Astrocyte of the cerebellum (primary cell): ENCODE measurements around the gene PXT1.

Experiments
- DNase-seq: peaks from one replicate; pipeline ENCODE4 v3.0.0-alpha.2; 2011; ENCODE audit warnings: low read depth
- H3K4me3 ChIP-seq: 2 replicates; pipeline ENCODE4 v1.5.1; 2011; ENCODE audit warnings: mild to moderate bottlenecking, low read depth, low read length, moderate library complexity
- in situ Hi-C: cut with HindIII; loops from 2 replicates; pipeline ENCODE4 v1.10.0; 2017; ENCODE audit warnings: low sequenced_read_pairs
- TF ChIP-seq, protein P1 (sequence below): IDR thresholded peaks from 2 replicates; pipeline ENCODE4 v1.5.1; 2012; ENCODE audit warnings: low read length, low read depth, moderate library complexity, mild to moderate bottlenecking; ENCODE audit errors: missing control alignments

The PXT1 gene

GRCh38 chr6:36374194-36374593, 68.5 kb downstream of the PXT1 start:
- in situ Hi-C loops = no loop called here
- TF ChIP-seq, protein P1, sequence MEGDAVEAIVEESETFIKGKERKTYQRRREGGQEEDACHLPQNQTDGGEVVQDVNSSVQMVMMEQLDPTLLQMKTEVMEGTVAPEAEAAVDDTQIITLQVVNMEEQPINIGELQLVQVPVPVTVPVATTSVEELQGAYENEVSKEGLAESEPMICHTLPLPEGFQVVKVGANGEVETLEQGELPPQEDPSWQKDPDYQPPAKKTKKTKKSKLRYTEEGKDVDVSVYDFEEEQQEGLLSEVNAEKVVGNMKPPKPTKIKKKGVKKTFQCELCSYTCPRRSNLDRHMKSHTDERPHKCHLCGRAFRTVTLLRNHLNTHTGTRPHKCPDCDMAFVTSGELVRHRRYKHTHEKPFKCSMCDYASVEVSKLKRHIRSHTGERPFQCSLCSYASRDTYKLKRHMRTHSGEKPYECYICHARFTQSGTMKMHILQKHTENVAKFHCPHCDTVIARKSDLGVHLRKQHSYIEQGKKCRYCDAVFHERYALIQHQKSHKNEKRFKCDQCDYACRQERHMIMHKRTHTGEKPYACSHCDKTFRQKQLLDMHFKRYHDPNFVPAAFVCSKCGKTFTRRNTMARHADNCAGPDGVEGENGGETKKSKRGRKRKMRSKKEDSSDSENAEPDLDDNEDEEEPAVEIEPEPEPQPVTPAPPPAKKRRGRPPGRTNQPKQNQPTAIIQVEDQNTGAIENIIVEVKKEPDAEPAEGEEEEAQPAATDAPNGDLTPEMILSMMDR = no peak
- DNase-seq = no peak
- no peak overlapping the region for H3K4me3 ChIP-seq

- no peak for DNase-seq
- in situ Hi-C loops = no loop called here
- TF ChIP-seq, protein P1 = no peak
- H3K4me3 ChIP-seq = no peak overlapping the region
These were observed 69.2 kb downstream of the PXT1 start for GRCh38 chr6:36373368-36374019.

DNA sequence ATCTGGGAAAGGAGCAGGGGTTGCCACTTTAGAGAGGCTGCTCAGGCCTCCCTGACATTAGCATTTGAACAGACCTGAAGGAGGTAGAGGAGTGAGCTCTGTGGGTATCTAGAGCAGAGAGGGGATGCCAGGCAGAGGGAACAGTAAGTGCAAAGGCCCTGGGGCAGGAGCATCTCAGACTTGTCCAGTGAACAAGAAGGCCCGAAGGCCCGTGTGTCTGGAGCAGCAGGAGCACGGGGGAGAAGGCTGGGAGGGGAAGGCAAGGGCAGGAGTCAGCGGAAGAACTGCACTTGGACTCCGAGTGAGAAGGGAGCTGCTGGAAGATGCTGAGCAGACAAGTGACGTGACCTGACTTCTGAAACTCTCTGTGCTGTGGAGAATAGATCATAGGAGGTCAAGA, 70.6 kb downstream of the PXT1 start:
- in situ Hi-C loops = no loop called here
- TF ChIP-seq, protein P1 = no peak
- no peak for DNase-seq
- no peak overlapping the region for H3K4me3 ChIP-seq

DNA sequence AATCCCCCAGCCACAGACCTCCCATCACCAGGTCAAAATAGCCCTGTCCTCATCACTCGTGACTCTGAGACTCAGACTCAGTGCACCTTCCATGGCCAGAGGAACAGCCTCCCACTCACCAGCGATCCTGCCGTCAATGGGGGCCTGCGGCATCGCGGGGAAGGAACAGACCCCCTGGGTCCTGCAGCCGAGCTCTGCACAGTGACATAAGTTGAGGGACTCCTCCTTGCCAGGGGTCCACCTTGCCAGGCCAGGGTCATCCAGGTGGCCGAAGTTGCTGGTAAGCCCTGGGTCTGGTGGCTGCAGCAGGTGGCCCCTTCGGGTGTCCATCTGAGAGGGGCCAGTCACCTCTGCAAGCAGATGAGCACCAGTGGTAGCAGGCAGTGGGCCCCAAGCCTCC, 71.4 kb downstream of the PXT1 start:
- H3K4me3 ChIP-seq = no peak overlapping the region
- in situ Hi-C loops = no loop called here
- TF ChIP-seq, protein P1 = no peak
- no peak for DNase-seq

- TF ChIP-seq, protein P1 = no peak
- no peak for DNase-seq
- no peak overlapping the region for H3K4me3 ChIP-seq
- in situ Hi-C loops = no loop called here
These were observed 72.0 kb downstream of the PXT1 start for GRCh38 chr6:36370638-36371037.

DNA sequence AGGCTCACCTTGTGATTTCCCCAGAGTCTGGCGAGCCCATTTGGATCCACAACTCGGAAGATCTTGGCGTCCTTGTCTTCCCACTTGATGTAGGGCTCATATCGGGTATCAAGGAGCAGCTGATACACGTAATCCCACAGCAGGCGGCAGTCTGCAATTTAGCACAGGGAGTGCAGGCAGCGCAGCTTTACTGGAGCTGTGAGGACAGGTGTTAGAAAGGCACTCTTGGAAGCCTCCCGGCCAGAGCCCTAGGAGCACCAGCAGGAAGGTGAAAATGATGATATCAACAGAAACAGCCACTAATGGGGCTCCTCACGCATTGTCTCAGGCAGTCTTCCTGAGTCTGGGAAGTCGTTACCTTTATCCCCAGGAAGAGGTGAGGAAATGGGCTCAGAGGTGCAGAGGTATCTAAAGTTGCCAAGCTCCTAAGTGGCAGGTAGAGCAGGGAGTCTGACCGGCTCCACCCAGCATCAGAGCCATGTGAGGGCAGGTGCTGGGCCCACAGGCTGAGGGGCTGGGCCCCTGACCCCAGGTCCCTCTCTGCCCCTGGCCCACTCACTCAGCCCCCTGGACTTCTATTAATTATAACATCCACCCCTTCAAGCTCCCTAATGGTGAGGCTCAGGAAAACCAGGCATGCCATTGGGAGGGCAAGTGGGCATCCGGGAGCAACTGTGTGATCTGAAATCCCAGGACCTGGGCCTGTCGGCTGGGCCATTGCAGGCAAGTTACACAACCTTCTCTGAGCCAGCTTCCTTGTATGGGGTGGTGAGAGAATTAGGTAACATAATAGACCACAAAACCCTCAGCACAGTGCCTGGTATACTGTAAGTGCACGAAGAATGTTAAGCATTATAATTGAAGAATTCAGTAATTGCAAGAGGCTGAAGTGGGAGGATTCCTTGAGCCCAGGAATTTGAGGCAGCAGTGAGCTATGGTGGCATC, 73.5 kb downstream of the PXT1 start:
- in situ Hi-C loops = loop anchor here (5.0 kb wide), 1 partner anchor 67 kb away; no protein-coding TSS in a partner anchor
- no peak for DNase-seq
- H3K4me3 ChIP-seq = no peak overlapping the region
- TF ChIP-seq, protein P1 = no peak
